Fibroblast of skin of right biceps (primary cell): ENCODE data around the gene SYCN.
"Not testable (repeated sequence)": the region's sequence is repeated elsewhere in the genome, so short reads cannot be mapped to it uniquely, and the experiment has no call there.

Experiments used
- DNase-seq: peaks from one replicate; pipeline ENCODE4 v3.0.0-alpha.2; 2013

The SYCN gene

GRCh38 chr19:39223703-39224279 is 19.7 kb upstream of the SYCN start:
- no peak for DNase-seq

DNA sequence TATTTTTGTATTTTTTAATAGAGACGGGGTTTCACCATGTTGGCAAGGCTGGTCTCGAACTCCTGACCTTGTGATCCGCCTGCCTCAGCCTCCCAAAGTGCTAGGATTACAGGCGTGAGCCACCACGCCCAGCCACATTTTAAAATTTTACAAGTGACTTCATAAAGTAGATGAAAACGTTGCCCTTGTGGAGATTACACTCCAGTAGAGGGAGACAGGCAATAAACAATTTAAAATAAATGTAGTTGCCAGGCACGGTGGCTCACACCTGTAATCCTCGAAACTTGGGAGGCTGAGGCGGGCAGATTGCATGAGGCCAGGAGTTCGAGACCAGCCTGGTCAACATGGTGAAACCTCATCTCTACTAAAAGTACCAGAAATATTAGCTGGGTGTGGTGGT is 15.0 kb upstream of the SYCN start:
- not testable (repeated sequence) for DNase-seq

DNA sequence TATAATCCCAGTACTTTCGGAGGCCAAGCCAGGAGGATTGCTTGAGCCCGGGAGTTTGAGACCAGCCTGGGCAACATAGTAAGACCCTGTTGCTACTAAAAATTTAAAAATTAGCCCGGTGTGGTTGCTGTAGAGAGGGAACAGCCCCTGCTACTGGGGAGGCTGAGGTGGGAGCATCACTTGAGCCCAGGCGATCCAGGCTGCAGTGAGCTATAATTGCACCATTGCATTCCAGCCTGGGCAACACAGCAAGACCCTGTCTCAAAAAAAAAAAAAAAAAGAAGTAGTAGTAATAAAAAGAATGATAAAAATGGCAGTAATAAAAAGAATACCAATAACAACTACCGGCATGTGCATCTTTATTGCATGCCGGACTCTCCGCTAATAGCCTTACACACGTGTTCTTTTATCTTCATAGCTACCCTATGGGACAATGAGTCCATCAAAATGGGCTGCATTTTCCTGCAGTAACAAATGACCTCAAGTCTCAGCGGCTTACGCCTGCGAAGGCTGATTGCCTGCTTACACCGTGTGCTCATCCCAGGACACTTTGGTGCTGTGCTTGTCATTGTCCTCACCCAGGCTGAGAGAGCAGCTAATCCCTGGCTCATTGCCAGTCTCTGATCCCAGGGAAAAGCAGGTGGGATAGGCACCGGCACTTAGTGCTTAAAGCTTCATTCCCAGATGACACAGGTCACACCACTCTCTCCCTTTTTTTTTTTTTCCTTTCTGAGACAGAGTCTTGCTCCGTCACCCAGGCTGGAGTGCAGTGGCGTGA is 14.4 kb upstream of the SYCN start:
- no peak for DNase-seq

DNA sequence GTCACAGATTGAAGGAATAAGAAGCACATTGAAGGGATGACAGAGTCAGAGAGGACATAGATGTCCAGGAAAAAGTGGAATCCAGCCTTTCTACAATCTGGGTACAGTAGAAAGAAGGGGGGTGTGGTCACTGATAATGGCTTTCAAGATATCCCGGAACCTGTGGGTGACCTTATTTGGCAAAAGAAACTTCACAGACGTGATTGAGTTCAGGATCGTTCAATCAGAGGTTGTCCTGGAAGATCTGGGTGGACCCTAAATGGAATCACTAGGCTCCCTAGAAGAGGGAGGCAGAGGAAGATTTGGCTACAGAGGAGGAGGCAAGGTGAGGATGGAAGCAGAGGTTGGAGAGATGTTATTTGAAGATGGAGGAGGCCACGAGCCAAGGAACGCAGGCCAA is 13.0 kb upstream of the SYCN start:
- no peak for DNase-seq

DNA sequence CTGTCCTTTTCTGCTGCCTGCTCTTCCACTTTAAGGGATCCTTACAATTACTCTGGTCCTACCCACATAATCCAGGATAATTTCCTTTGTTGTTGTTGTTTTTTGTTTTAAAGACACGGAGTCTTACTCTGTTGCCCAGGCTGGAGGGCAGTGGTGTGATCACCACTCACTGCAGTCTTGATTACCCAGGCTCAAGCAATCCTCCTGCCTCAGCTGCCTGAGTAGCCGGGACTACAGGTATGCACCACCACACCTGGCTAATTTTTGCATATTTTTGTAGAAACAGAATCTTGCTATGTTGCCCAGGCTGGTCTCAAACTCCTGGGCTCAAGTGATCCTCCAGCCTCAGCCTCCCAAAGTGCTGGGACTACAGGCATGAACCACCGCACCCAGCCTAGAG is 11.3 kb upstream of the SYCN start:
- DNase-seq = not testable (repeated sequence)

GRCh38 chr19:39212375-39212742 is 8.3 kb upstream of the SYCN start:
- peak; percentile 5 for DNase-seq

GRCh38 chr19:39211731-39212374 is 7.8 kb upstream of the SYCN start:
- no peak for DNase-seq

DNA sequence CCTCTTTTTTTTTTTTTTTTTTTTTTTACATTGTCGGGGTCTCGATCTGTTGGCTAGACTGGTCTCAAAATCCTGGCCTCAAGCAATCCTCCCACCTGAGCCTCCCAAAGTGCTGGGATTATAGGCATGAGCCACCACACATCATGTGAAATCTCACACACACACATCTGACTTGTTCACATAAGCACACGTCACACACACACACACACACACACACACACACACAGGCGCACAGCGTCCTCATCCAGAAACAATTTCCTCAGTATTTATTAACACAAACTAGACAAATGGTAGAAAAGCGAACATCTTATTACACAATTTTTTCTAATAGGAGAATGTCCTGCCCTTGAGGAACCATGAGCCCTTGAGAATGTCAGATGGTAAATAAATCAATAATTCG is 5.1 kb upstream of the SYCN start:
- no peak for DNase-seq

DNA sequence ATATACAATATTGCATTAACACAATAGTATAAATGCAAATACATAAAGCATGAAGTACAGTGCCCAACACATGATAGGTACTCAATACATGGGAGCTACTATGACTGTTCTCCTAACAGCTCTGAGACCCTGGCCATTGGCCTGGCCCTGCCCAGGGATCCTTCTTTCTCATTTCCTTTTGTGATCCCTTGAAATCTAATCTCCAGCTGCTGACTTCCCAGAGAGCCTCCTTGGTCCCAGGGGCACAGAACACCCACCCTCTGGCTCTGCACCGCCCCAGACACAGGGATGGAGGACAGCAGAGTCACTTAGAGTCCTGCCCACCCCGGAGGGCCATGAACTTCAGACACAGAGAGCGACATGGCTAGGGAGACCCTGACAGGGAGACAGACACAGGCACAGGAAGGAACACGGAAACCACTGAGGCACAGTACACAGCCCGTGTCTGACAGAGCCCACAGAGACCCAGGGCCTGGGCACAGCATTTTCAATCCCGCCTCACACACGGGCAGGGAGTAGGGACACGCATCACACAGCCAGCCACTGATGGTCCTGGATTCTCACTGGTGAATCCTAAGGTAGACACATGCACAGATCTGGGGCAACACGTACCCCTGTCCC is 4.2 kb upstream of the SYCN start:
- DNase-seq = no peak

DNA sequence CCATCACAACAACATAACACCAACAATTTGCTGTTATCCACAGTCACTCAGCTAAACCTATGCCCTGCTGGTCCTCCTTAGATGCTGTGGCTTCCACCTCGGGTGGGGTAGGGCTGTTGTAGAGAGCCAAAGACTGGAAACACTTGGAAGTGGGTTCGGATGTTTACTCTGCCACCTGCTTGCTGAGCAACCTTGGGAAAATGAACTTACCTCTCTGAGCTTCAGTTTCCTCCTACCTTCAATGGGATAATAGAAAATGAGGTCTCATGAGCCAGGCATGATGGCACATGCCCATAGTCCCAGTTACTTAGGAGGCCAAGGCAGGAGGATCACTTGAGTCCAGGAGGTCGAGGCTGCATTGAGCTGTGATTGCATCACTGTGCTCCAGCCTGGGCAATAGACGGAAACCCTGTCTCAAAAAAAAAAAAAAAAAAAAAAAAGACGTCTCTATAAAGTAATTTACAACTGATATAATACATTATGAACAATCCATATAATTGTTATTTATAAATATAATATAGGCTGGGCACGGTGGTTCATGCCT is 3.3 kb upstream of the SYCN start:
- DNase-seq = no peak

DNA sequence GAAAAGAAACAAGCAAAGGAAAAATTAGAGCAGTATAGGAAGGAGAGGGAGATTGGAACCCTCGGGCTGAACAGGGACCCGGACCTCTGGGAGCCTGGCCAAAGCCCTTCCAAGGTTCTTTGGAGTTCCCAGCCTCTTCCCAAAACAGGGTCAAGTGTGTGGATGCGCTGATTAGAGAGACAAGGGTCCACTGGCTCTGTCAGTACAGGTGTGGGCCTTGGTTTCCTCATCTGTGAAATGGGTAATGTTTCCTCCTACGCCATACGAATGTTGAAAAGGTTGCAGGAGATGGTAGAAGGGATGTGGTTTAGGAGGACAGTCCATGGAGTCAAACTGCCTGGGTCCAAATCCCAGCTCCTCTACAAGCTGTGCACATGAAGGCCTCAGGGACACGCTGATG is 2.1 kb upstream of the SYCN start:
- no peak for DNase-seq

GRCh38 chr19:39205449-39205764 is 1.3 kb upstream of the SYCN start:
- DNase-seq = no peak

- no peak for DNase-seq
Observed at GRCh38 chr19:39202998-39203355, 1.1 kb downstream of the SYCN start.

DNA sequence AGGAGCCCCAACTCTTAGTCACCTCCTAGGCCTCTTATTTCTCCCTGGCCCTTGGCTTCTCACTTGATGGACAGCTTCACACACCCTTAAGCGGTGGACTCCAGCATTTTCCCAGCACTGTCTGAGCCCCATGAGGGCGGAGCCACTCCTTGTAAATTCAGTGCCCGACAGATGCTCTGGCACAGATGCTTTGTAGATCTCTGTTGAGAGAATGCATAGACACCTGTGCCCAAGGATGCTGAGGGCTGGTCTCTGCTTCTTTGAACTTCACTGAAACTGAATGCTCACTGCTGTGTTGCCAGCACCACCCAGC is 3.3 kb downstream of the SYCN start:
- no peak for DNase-seq

- no peak for DNase-seq
Observed at GRCh38 chr19:39200066-39200802, 3.8 kb downstream of the SYCN start.

GRCh38 chr19:39199025-39199424 is 5.0 kb downstream of the SYCN start:
- DNase-seq = no peak

- no peak for DNase-seq
Observed at GRCh38 chr19:39197808-39198207, 6.3 kb downstream of the SYCN start.

- no peak for DNase-seq
Observed at GRCh38 chr19:39196860-39197562, 7.1 kb downstream of the SYCN start, which contains the start of gene NCCRP1. Gene NCCRP1, plus strand, starts transcription at chr19:39196964. Its CDS starts 19 bp downstream, at chr19:39196983.

- DNase-seq = no peak
Observed at GRCh38 chr19:39196320-39196719, 7.7 kb downstream of the SYCN start.

GRCh38 chr19:39195755-39196154 is 8.3 kb downstream of the SYCN start:
- DNase-seq = no peak

- DNase-seq = no peak
Observed at GRCh38 chr19:39194832-39195542, 9.1 kb downstream of the SYCN start.

- no peak for DNase-seq
Observed at GRCh38 chr19:39193803-39194202, 10.3 kb downstream of the SYCN start.
